ENCODE results near the gene PORCN. TPM values are rescaled to one million over a fixed set of nuclear protein-coding genes. Genes with fewer than 3 reads are reported as not detected.
"Not testable (repeated sequence)": the region's sequence is repeated elsewhere in the genome, so short reads cannot be mapped to it uniquely, and the experiment has no call there.

The PORCN gene
- total RNA-seq, 1 experiment from 2014 or later = 25.4 TPM

GRCh38 chrX:48512371-48512935, 3.7 kb downstream of the PORCN start:
- no peak for DNase-seq (ENCODE audit: low read depth)

GRCh38 chrX:48513670-48514069, 4.9 kb downstream of the PORCN start:
- no peak for DNase-seq (ENCODE audit: low read depth)

- no peak for DNase-seq (ENCODE audit: low read depth)
Measured at GRCh38 chrX:48514126-48514806, 5.5 kb downstream of the PORCN start.

GRCh38 chrX:48514868-48515460, 6.2 kb downstream of the PORCN start:
- no peak for DNase-seq (ENCODE audit: low read depth)

GRCh38 chrX:48515842-48516241, 7.0 kb downstream of the PORCN start:
- no peak for DNase-seq (ENCODE audit: low read depth)

- no peak for DNase-seq (ENCODE audit: low read depth)
Measured at GRCh38 chrX:48516285-48516684, 7.5 kb downstream of the PORCN start.

GRCh38 chrX:48516987-48517386, 8.2 kb downstream of the PORCN start:
- DNase-seq (ENCODE audit: low read depth) = no peak

- DNase-seq (ENCODE audit: low read depth) = not testable (repeated sequence)
Measured at GRCh38 chrX:48519481-48519880, 10.7 kb downstream of the PORCN start.

GRCh38 chrX:48520455-48520854, 11.7 kb downstream of the PORCN start:
- no peak for DNase-seq (ENCODE audit: low read depth)

- no peak for DNase-seq (ENCODE audit: low read depth)
Measured at GRCh38 chrX:48520976-48521352, 12.2 kb downstream of the PORCN start.

- DNase-seq (ENCODE audit: low read depth) = peak; percentile 95
Measured at GRCh38 chrX:48521353-48522243, 12.8 kb downstream of the PORCN start, which contains the start of gene EBP. Gene EBP (plus strand): TSS chrX:48521808. CDS start chrX:48523772, 1,964 bp downstream.

- DNase-seq (ENCODE audit: low read depth) = no peak
Measured at GRCh38 chrX:48522291-48522690, 13.5 kb downstream of the PORCN start.

GRCh38 chrX:48523682-48524081, 14.9 kb downstream of the PORCN start:
- no peak for DNase-seq (ENCODE audit: low read depth)

- DNase-seq (ENCODE audit: low read depth) = not testable (repeated sequence)
Measured at GRCh38 chrX:48525853-48526252, 17.1 kb downstream of the PORCN start.

- DNase-seq (ENCODE audit: low read depth) = peak; percentile 56
Measured at GRCh38 chrX:48530736-48531135, 21.9 kb downstream of the PORCN start.

GRCh38 chrX:48531358-48531959, 22.7 kb downstream of the PORCN start:
- DNase-seq (ENCODE audit: low read depth) = peak; percentile 88

GRCh38 chrX:48532161-48532560, 23.4 kb downstream of the PORCN start:
- DNase-seq (ENCODE audit: low read depth) = no peak

- DNase-seq (ENCODE audit: low read depth) = no peak
Measured at GRCh38 chrX:48533165-48533564, 24.4 kb downstream of the PORCN start.

- no peak for DNase-seq (ENCODE audit: low read depth)
Measured at GRCh38 chrX:48538641-48539344, 30.0 kb downstream of the PORCN start.

GRCh38 chrX:48539345-48540027, 30.7 kb downstream of the PORCN start, which contains the start of gene TBC1D25:
Gene TBC1D25 (plus strand): TSS chrX:48539714. CDS start chrX:48539798, 84 bp downstream.
- peak; percentile 97 for DNase-seq (ENCODE audit: low read depth)

GRCh38 chrX:48540028-48540375, 31.2 kb downstream of the PORCN start:
- DNase-seq (ENCODE audit: low read depth) = no peak

Measured in M059J (cell line).